Nephron progenitor cell (in vitro differentiated cells): Measurements from ENCODE around the gene MYO5B.

Experiments
- DNase-seq: peaks from one replicate; pipeline ENCODE4 v3.0.0; 2021
- H3K27ac Mint-ChIP-seq: 2 replicates; pipeline ENCODE4 v1.8.0; 2021; ENCODE audit warnings: mild to moderate bottlenecking, moderate library complexity, mixed read lengths
- H3K27me3 Mint-ChIP-seq: 2 replicates; pipeline ENCODE4 v1.8.0; 2021; ENCODE audit warnings: mild to moderate bottlenecking, low read depth, mixed read lengths; ENCODE audit not compliant: poor library complexity
- H3K36me3 Mint-ChIP-seq: 2 replicates; pipeline ENCODE4 v1.8.0; 2021; ENCODE audit warnings: low read depth, mixed read lengths
- H3K4me1 Mint-ChIP-seq: 2 replicates; pipeline ENCODE4 v1.8.0; 2021; ENCODE audit warnings: mixed read lengths
- H3K4me3 Mint-ChIP-seq: 2 replicates; pipeline ENCODE4 v1.8.0; 2021; ENCODE audit warnings: mild to moderate bottlenecking, moderate library complexity, mixed read lengths
- H3K9me3 Mint-ChIP-seq: 2 replicates; pipeline ENCODE4 v1.8.0; 2021; ENCODE audit warnings: mild to moderate bottlenecking, moderate library complexity, mixed read lengths
- TF ChIP-seq, protein P1 (sequence below): fragments of 200-600 bp; sonication (generic); IDR thresholded peaks from 2 replicates; pipeline ENCODE4 v1.5.0; 2021; ENCODE audit warnings: antibody characterized with exemption

The MYO5B gene

DNA sequence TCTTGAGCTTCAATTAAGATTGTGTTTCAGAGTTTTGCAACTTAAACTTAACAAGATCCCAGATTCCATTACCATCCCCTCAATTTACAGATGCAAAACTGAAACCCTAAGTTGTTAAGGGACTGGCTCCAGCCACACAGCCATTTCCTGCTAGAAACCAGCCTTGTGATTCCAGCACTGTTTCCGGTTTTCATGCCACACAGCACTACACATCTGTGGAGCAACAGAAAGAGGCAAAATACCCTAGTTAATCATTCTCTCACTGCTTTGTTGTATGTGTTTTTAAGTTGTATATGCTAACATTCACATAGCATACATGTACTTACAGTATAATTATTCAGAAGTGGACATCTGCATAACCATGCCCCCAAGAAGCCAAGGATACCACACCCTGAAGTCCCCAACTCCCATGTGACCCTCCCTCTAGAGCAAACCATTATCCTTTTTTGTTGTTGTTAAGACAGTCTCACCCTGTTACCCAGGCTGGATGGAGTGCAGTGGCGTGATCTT, 87.4 kb downstream of the MYO5B start:
- Mint-ChIP-seq H3K27ac (no peak overlapping the region), H3K27me3 (peaks cover 69% of the 10 kb centered on the region), H3K9me3 (no peaks in the 10 kb centered on the region), H3K36me3 (no peaks in the 10 kb centered on the region), H3K4me1 (peaks cover 3% of the 10 kb centered on the region), H3K4me3 (no peak overlapping the region)
- TF ChIP-seq, protein P1, sequence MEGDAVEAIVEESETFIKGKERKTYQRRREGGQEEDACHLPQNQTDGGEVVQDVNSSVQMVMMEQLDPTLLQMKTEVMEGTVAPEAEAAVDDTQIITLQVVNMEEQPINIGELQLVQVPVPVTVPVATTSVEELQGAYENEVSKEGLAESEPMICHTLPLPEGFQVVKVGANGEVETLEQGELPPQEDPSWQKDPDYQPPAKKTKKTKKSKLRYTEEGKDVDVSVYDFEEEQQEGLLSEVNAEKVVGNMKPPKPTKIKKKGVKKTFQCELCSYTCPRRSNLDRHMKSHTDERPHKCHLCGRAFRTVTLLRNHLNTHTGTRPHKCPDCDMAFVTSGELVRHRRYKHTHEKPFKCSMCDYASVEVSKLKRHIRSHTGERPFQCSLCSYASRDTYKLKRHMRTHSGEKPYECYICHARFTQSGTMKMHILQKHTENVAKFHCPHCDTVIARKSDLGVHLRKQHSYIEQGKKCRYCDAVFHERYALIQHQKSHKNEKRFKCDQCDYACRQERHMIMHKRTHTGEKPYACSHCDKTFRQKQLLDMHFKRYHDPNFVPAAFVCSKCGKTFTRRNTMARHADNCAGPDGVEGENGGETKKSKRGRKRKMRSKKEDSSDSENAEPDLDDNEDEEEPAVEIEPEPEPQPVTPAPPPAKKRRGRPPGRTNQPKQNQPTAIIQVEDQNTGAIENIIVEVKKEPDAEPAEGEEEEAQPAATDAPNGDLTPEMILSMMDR: no peak
- no peak for DNase-seq

DNA sequence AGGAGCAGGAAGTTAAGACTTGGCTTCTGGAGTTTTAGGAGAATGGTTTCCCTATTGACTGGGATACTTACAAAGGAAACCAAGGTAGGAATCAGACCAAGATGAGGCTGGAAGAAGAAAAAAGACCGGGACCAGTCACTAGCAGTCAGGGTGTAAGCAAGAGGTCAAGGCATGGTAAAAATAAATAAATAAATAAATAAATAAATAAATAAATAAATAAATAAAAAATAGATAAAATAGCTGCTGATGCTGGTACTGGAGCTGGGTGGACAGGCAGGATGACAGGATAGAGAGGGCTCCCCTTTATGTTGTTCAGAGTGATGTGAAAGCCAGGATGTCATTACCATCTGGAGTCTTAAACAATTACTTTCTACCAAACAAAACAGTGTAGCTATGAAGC, 89.9 kb downstream of the MYO5B start:
- Mint-ChIP-seq H3K36me3 (no peaks in the 10 kb centered on the region), H3K4me1 (peaks cover 2% of the 10 kb centered on the region), H3K4me3 (no peak overlapping the region), H3K27ac (no peak overlapping the region), H3K9me3 (no peaks in the 10 kb centered on the region), H3K27me3 (peaks cover 55% of the 10 kb centered on the region)
- no peak for DNase-seq
- TF ChIP-seq, protein P1: no peak

DNA sequence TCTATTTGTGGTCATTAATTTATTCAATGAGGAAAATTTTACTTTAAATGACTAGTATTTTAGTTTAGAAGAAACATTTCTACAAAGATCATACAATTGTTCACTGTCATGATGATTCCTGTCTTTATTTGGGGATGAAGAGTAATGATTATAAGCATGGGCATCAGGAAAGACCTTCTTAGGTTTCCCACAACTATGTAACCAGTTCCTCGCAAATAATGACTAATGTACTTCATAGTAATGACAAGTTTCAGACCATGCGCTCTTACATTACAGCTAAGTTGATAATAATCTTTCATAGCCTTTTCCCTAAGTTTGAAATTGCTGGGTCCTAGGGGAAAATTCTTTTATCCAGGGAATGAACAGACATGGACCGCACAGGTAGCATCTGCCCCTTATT, 90.5 kb downstream of the MYO5B start:
- H3K27ac Mint-ChIP-seq: no peak overlapping the region
- no peaks in the 10 kb centered on the region for H3K9me3 Mint-ChIP-seq
- TF ChIP-seq, protein P1: no peak
- DNase-seq: no peak
- H3K4me3 Mint-ChIP-seq: no peak overlapping the region
- H3K27me3 Mint-ChIP-seq: peaks cover 50% of the 10 kb centered on the region
- no peaks in the 10 kb centered on the region for H3K4me1 Mint-ChIP-seq
- no peaks in the 10 kb centered on the region for H3K36me3 Mint-ChIP-seq

DNA sequence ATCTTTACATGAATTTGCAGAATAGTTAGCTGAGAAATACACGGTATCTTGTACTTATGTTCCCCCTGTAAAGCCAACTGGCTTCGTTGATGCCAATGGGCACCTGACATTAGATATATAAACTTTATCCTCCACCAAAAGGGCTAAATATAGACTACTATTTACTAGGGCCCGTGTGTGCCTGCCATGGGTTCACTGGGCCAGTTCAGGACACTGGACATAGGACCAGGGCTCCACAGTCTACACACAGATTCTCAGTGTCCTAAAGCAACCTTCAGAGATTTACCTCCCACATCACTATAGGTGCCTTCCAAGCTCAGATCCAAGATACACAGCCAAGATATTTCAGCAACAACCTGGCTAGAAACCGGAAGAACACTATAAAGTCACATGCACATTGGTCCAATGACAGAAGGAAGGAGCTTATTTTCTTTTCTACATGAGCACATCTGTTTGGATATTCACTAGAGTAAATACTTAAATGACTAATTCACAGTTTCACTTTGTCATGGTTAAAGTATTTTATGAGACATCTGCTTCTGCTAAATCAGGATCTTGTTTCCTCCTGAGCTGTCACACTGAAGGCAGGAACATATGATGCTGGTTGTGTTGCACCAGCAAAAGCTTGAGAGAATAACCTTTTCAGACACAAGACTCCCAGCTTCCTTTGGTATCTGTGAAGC, 95.1 kb downstream of the MYO5B start:
- Mint-ChIP-seq H3K9me3 (no peaks in the 10 kb centered on the region), H3K27ac (no peak overlapping the region), H3K36me3 (no peaks in the 10 kb centered on the region), H3K27me3 (peaks cover 69% of the 10 kb centered on the region), H3K4me3 (no peak overlapping the region), H3K4me1 (no peaks in the 10 kb centered on the region)
- TF ChIP-seq, protein P1: no peak
- no peak for DNase-seq

DNA sequence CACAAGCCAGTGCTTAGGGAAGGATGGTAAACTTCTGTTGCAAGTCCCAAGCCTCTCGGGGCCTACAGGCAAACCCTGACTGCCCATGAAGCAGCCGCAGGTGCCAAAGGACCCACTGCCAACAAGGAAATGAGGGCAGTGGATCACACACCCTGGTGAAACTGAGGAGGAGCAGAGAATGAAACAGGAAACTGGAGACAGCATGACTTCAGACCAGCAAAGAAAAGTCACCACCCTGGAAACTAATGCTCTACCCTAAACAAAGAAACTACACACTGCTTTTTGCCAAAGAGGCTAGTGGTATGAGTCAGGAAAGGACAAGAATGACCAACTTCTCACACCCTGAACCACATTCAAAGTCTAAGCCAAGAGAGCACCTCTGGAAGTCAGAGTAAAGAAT, 97.2 kb downstream of the MYO5B start:
- Mint-ChIP-seq H3K36me3 (no peaks in the 10 kb centered on the region), H3K27ac (no peak overlapping the region), H3K4me1 (no peaks in the 10 kb centered on the region), H3K9me3 (no peaks in the 10 kb centered on the region), H3K4me3 (no peak overlapping the region), H3K27me3 (peaks cover 66% of the 10 kb centered on the region)
- TF ChIP-seq, protein P1: no peak
- DNase-seq: no peak
